HG02678 (cell line): ENCODE measurements around the gene FMNL1.

Experiments
- ATAC-seq: cut with Tn5 transposase; IDR thresholded peaks from one replicate; pipeline ENCODE4 v1.9.1; 2021; ENCODE audit warnings: mild to moderate bottlenecking, moderate library complexity; ENCODE audit not compliant: unreplicated experiment

Gene FMNL1

GRCh38 chr17:45277216-45277849, 55.6 kb downstream of the FMNL1 start:
- ATAC-seq, result no peak

- no peak for ATAC-seq
Observed at GRCh38 chr17:45277992-45278391, 56.3 kb downstream of the FMNL1 start.

- ATAC-seq, result no peak
Observed at GRCh38 chr17:45279898-45280297, 58.2 kb downstream of the FMNL1 start.

- no peak for ATAC-seq
Observed at GRCh38 chr17:45282683-45283644, 61.3 kb downstream of the FMNL1 start.

GRCh38 chr17:45283711-45284110, 62.0 kb downstream of the FMNL1 start:
- no peak for ATAC-seq

GRCh38 chr17:45284176-45285140, 62.8 kb downstream of the FMNL1 start:
- no peak for ATAC-seq

GRCh38 chr17:45286286-45286685, 64.6 kb downstream of the FMNL1 start:
- ATAC-seq, result no peak

GRCh38 chr17:45287526-45288500, 66.1 kb downstream of the FMNL1 start:
- no peak for ATAC-seq

GRCh38 chr17:45288825-45289224, 67.1 kb downstream of the FMNL1 start:
- no peak for ATAC-seq

- ATAC-seq, result no peak
Observed at GRCh38 chr17:45289301-45290268, 67.9 kb downstream of the FMNL1 start.

- no peak for ATAC-seq
Observed at GRCh38 chr17:45290269-45290765, 68.6 kb downstream of the FMNL1 start.

GRCh38 chr17:45291171-45291805, 69.6 kb downstream of the FMNL1 start:
- ATAC-seq, result no peak

GRCh38 chr17:45292696-45293412, 71.2 kb downstream of the FMNL1 start:
- no peak for ATAC-seq

GRCh38 chr17:45293413-45294211, 71.9 kb downstream of the FMNL1 start:
- ATAC-seq, result no peak

- no peak for ATAC-seq
Observed at GRCh38 chr17:45294506-45294905, 72.8 kb downstream of the FMNL1 start.

- no peak for ATAC-seq
Observed at GRCh38 chr17:45296003-45296832, 74.5 kb downstream of the FMNL1 start.
